PC-9 (cell line): ENCODE data around the gene RPP25L.

Experiments used
- CTCF ChIP-seq: fragments of 200-600 bp; sonication (generic); conservative IDR thresholded peaks from 2 replicates; pipeline ENCODE4 v1.6.1; 2017; ENCODE audit warnings: mixed run types, antibody characterized with exemption, mild to moderate bottlenecking, moderate library complexity
- EZH2 ChIP-seq: fragments of 200-600 bp; sonication (generic); IDR thresholded peaks from 2 replicates; pipeline ENCODE4 v1.8.0; 2017; ENCODE audit warnings: antibody characterized with exemption, low read depth

- TF ChIP-seq EZH2 (no peak), CTCF (no peak)
Observed at GRCh38 chr9:34574571-34574970, 37.3 kb downstream of the RPP25L start.
